ENCODE measurements around the gene NELL1. TPM values are rescaled to one million over a fixed set of nuclear protein-coding genes. Genes with fewer than 3 reads are reported as not detected.

Gene NELL1
- total and polyA plus RNA-seq, 2 donors (not counting 3 experiments of a cell fraction or from before 2014, with no cell fraction given), result not detected

DNA sequence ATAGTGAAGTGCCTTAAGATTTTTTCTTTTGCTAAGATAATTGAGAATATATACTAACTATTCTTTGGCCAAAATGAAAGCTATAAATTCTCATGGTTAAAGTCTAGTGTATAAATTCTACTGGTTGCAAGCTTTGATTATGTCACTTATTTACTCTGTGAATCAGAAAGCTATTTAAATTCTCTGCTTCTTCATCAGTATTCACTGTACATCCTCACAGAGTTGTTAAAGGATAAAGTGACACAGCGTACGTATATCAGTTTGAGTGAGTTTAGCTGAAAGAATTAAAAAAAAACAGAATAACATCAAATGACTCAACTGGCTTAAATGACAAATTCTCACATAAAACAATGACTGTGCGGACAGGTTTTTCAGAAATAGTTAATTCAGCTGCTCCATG lies 453.1 kb downstream of the NELL1 start:
- peaks cover 6% of the 10 kb centered on the region for H3K9me3 ChIP-seq (replicated peaks; ENCODE audit: control insufficient read depth, insufficient read depth, low read length)
- H3K27ac ChIP-seq (ENCODE audit: insufficient read depth, low read depth, low read length), result no peak overlapping the region
- no peaks in the 10 kb centered on the region for H3K27me3 ChIP-seq (ENCODE audit: control insufficient read depth in 2 of 2, insufficient read depth in 2 of 2, low read length in 2 of 2)
- dilution Hi-C loops (cut with MboI; ENCODE audit: extremely low pct_ligation_motif_present, low sequenced_read_pairs) (no loop called here), intact Hi-C loops (cut with micrococcal nuclease) (no loop called here)
- H3K4me2 ChIP-seq (ENCODE audit: insufficient read depth, low read length), result no peak overlapping the region
- DNase-seq (ENCODE audit: low read depth, low spot score) (no peak), FAIRE-seq (no peak)
- CTCF ChIA-PET, result no interaction called here
- no peak overlapping the region for H3K9ac ChIP-seq (replicated peaks; ENCODE audit: extremely low read depth, insufficient read depth, low read length)
- POLR2A ChIA-PET, result no interaction called here
- no peaks in the 10 kb centered on the region for H3K79me2 ChIP-seq (ENCODE audit: control insufficient read depth, insufficient read depth, low read length)
- no peaks in the 10 kb centered on the region for H3K36me3 ChIP-seq (ENCODE audit: control insufficient read depth in 2 of 2, extremely low read depth in 1 of 2, insufficient read depth in 2 of 2, low read length in 2 of 2)
- H3K4me3 ChIP-seq (replicated peaks in 1 of 3; ENCODE audit: insufficient read depth in 1 of 3, low read depth in 1 of 3, low read length in 3 of 3), result no peak overlapping the region
- no peak overlapping the region for H2AFZ ChIP-seq (ENCODE audit: low read depth, low read length)
- BruUV-seq (replicated peaks), result no TSS peak
- H4K20me1 ChIP-seq (replicated peaks; ENCODE audit: control insufficient read depth, extremely low read depth, insufficient read depth, low read length), result no peaks in the 10 kb centered on the region
- no peaks in the 10 kb centered on the region for H3K4me1 ChIP-seq (ENCODE audit: control insufficient read depth, extremely low read depth, insufficient read depth, low read length)
- TF ChIP-seq FOS (IDR thresholded peaks at IDR 0.05; ENCODE audit: borderline replicate concordance, insufficient read depth, low read length) (no peak), GATA2 (IDR thresholded peaks at IDR 0.05; ENCODE audit: insufficient read depth, insufficient read length, low read depth, low read length) (no peak)
- H3K9me1 ChIP-seq (replicated peaks; ENCODE audit: control insufficient read depth, extremely low read depth, insufficient read depth, low read length), result no peaks in the 10 kb centered on the region

DNA sequence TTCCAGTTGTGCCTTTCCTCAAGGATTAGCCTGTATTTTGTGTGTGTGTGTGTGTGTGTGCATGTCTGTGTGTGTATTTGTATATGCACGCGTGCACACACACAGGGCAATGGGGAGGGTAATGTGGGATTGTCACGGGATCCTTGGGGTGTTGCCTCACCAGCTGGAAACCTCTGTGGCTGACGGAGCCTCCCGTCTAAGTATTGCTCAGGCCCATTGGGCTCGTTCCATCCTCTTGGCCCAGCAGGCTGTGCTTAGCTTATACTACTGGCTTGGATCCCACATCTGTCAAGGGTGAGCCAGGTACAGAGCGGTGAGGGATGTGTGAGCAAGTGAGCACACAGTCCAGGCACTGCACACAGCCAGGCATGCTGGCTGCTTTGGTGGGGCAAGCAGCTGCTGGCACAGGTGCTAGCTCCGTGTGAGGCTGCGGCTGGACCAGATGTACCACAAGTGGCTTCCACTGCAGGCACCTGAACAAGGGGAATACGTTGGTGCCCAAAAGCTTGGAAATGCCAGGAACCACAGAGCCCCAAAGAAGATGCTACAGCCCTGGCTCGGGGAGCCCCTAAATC lies 462.8 kb downstream of the NELL1 start:
- Histone ChIP-seq H3K9ac (replicated peaks; ENCODE audit: extremely low read depth, insufficient read depth, low read length) (no peak overlapping the region), H4K20me1 (replicated peaks; ENCODE audit: control insufficient read depth, extremely low read depth, insufficient read depth, low read length) (no peaks in the 10 kb centered on the region), H3K4me3 (replicated peaks in 1 of 3; ENCODE audit: insufficient read depth in 1 of 3, low read depth in 1 of 3, low read length in 3 of 3) (no peak overlapping the region), H3K79me2 (ENCODE audit: control insufficient read depth, insufficient read depth, low read length) (no peaks in the 10 kb centered on the region), H3K27ac (ENCODE audit: insufficient read depth, low read depth, low read length) (no peak overlapping the region), H3K36me3 (ENCODE audit: control insufficient read depth in 2 of 2, extremely low read depth in 1 of 2, insufficient read depth in 2 of 2, low read length in 2 of 2) (no peaks in the 10 kb centered on the region), H3K4me1 (ENCODE audit: control insufficient read depth, extremely low read depth, insufficient read depth, low read length) (no peaks in the 10 kb centered on the region), H2AFZ (ENCODE audit: low read depth, low read length) (no peak overlapping the region), H3K27me3 (ENCODE audit: control insufficient read depth in 2 of 2, insufficient read depth in 2 of 2, low read length in 2 of 2) (no peaks in the 10 kb centered on the region), H3K9me3 (replicated peaks; ENCODE audit: control insufficient read depth, insufficient read depth, low read length) (peaks cover 6% of the 10 kb centered on the region), H3K4me2 (ENCODE audit: insufficient read depth, low read length) (no peak overlapping the region), H3K9me1 (replicated peaks; ENCODE audit: control insufficient read depth, extremely low read depth, insufficient read depth, low read length) (no peaks in the 10 kb centered on the region)
- no peak for FAIRE-seq
- dilution Hi-C loops (cut with MboI; ENCODE audit: extremely low pct_ligation_motif_present, low sequenced_read_pairs) (no loop called here), intact Hi-C loops (cut with micrococcal nuclease) (no loop called here)
- POLR2A ChIA-PET, result no interaction called here
- TF ChIP-seq JUN (IDR thresholded peaks at IDR 0.05; ENCODE audit: borderline replicate concordance, insufficient read depth, insufficient read length, low read depth) (no peak), MYC (IDR thresholded peaks at IDR 0.05; ENCODE audit: low read depth, low read length) (no peak), EZH2 (IDR thresholded peaks at IDR 0.05; ENCODE audit: borderline replicate concordance, low read depth, low read length, severe bottlenecking) (no peak), GATA2 (IDR thresholded peaks at IDR 0.05; ENCODE audit: insufficient read depth, insufficient read length, low read depth, low read length) (no peak), FOS (IDR thresholded peaks at IDR 0.05; ENCODE audit: borderline replicate concordance, insufficient read depth, low read length) (no peak), POLR2A (IDR thresholded peaks at IDR 0.05; ENCODE audit: low read depth, low read length) (no peak), POLR2AphosphoS5 (IDR thresholded peaks at IDR 0.05; ENCODE audit: insufficient read depth, low read depth, low read length) (no peak)
- TF ChIP-seq, protein P1, sequence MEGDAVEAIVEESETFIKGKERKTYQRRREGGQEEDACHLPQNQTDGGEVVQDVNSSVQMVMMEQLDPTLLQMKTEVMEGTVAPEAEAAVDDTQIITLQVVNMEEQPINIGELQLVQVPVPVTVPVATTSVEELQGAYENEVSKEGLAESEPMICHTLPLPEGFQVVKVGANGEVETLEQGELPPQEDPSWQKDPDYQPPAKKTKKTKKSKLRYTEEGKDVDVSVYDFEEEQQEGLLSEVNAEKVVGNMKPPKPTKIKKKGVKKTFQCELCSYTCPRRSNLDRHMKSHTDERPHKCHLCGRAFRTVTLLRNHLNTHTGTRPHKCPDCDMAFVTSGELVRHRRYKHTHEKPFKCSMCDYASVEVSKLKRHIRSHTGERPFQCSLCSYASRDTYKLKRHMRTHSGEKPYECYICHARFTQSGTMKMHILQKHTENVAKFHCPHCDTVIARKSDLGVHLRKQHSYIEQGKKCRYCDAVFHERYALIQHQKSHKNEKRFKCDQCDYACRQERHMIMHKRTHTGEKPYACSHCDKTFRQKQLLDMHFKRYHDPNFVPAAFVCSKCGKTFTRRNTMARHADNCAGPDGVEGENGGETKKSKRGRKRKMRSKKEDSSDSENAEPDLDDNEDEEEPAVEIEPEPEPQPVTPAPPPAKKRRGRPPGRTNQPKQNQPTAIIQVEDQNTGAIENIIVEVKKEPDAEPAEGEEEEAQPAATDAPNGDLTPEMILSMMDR (IDR thresholded peaks at IDR 0.05; ENCODE audit: extremely low read depth in 1 of 2, insufficient read depth in 1 of 2, low read depth in 1 of 2, low read length in 2 of 2), result no peak
- TF ChIP-seq, protein P2, sequence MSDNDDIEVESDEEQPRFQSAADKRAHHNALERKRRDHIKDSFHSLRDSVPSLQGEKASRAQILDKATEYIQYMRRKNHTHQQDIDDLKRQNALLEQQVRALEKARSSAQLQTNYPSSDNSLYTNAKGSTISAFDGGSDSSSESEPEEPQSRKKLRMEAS (IDR thresholded peaks at IDR 0.05; ENCODE audit: insufficient read depth, insufficient read length), result no peak
- no peak for DNase-seq (ENCODE audit: low read depth, low spot score)
- no TSS peak for BruUV-seq (replicated peaks)
- CTCF ChIA-PET, result interaction anchor here (0.6 kb wide), 1 partner anchor 8 kb away, joined by 3 read pairs; no protein-coding TSS in a partner anchor

All from endothelial cell of umbilical vein (primary cell).